ENCODE results near the gene REG4.

REG4 gene

DNA sequence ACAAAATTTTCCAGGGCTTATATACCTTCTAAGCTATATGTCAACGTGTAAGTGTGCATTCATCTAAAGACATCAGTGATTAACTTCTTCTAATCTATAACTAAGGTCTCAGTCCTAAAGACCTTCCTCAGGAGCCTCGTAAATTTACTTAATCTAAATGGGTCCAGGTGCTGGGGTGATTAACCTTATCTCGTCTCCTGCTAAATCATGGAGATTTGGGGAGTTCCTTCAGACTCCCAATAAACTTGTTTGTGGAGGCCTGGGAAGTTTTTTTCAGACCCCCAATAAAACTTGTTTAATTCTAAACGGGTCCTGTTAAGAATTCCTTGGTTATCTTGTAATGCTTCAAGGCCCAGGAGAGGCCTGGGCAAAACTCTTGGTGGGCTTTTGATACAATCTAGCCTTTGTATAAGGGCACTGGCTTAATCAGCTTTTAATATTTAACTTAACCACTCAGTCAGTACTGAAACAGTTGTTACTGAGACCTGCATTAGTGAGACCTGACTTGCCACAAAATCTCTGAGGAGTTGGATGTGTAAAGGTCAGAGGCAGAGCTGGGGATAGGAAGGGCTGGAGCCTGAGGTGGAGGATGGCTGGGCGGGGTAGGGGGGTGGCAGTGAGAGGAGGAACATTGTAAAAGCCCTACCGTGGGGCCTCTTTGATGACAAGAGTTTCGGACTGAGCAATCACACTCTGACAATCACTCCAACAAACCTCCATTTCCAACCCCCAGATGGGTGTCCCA lies 36.3 kb downstream of the REG4 start:
- in situ Hi-C loops (cut with MboI; ENCODE audit: low sequenced_read_pairs, unreplicated experiment), result loop anchor here (25.0 kb wide), 1 partner anchor 112 kb away; the partner anchor contains the start of gene ADAM30
- no peak for DNase-seq (ENCODE audit: low spot score)
- TF ChIP-seq CTCF (IDR thresholded peaks at IDR 0.05; ENCODE audit: borderline replicate concordance, control extremely low read depth, extremely low read depth, insufficient read depth, missing control alignments), result no peak

GRCh38 chr1:119773711-119774241 lies 37.5 kb downstream of the REG4 start:
- DNase-seq (ENCODE audit: low spot score), result no peak
- in situ Hi-C loops (cut with MboI; ENCODE audit: low sequenced_read_pairs, unreplicated experiment), result no loop called here
- TF ChIP-seq CTCF (IDR thresholded peaks at IDR 0.05; ENCODE audit: borderline replicate concordance, control extremely low read depth, extremely low read depth, insufficient read depth, missing control alignments), result no peak

- in situ Hi-C loops (cut with MboI; ENCODE audit: low sequenced_read_pairs, unreplicated experiment), result no loop called here
- DNase-seq (ENCODE audit: low spot score), result no peak
- no peak for TF ChIP-seq CTCF (IDR thresholded peaks at IDR 0.05; ENCODE audit: borderline replicate concordance, control extremely low read depth, extremely low read depth, insufficient read depth, missing control alignments)
Measured at GRCh38 chr1:119772298-119772697, 39.0 kb downstream of the REG4 start.

- DNase-seq (ENCODE audit: low spot score), result no peak
- in situ Hi-C loops (cut with MboI; ENCODE audit: low sequenced_read_pairs, unreplicated experiment), result no loop called here
- TF ChIP-seq CTCF (IDR thresholded peaks at IDR 0.05; ENCODE audit: borderline replicate concordance, control extremely low read depth, extremely low read depth, insufficient read depth, missing control alignments), result no peak
Measured at GRCh38 chr1:119771770-119772169, 39.5 kb downstream of the REG4 start.

DNA sequence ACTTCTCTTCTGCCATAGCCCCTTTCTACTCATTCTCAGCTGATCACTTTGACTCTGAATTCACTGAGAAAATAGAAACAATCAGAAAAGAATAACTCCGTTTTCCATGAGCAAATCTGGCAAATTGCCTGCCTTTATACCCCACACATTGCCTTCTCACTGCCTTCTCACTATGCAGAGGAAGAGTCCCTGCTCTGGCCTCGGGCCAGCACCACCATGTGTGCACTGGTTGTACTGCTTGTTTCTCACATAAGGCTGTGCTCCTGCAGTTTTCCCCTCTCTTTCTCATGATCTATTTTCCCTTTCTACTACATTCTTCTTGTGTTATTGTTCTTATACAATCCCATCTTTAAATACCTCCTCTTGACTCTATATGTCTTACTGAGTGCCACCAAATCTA lies 40.2 kb downstream of the REG4 start:
- in situ Hi-C loops (cut with MboI; ENCODE audit: low sequenced_read_pairs, unreplicated experiment), result no loop called here
- TF ChIP-seq CTCF (IDR thresholded peaks at IDR 0.05; ENCODE audit: borderline replicate concordance, control extremely low read depth, extremely low read depth, insufficient read depth, missing control alignments), result no peak
- DNase-seq (ENCODE audit: low spot score), result no peak

GRCh38 chr1:119768778-119769177 lies 42.5 kb downstream of the REG4 start, which contains the start of gene HMGCS2:
Gene HMGCS2 (minus strand): TSS chr1:119768905. CDS start chr1:119768844, 61 bp downstream.
- no peak for DNase-seq (ENCODE audit: low spot score)
- TF ChIP-seq CTCF (IDR thresholded peaks at IDR 0.05; ENCODE audit: borderline replicate concordance, control extremely low read depth, extremely low read depth, insufficient read depth, missing control alignments), result no peak
- in situ Hi-C loops (cut with MboI; ENCODE audit: low sequenced_read_pairs, unreplicated experiment), result no loop called here

All from GM13976 (cell line).